Skeletal muscle tissue (tissue), 4 donors: Measurements from ENCODE around the gene KIAA0930. TPM values are rescaled to one million over a fixed set of nuclear protein-coding genes. Genes with fewer than 3 reads are reported as not detected.

Experiments
- H3K27ac ChIP-seq: one replicate; pipeline ENCODE4 v1.7.0; 2013; ENCODE audit warnings: mild to moderate bottlenecking, low read depth, low read length, inconsistent platforms
- H3K27me3 ChIP-seq, 3 donors: one replicate each; pipeline ENCODE4 v1.7.0; 2013; ENCODE audit warnings: low read length in 3 of 3; ENCODE audit not compliant: control insufficient read depth in 3 of 3, insufficient read depth in 3 of 3
- H3K36me3 ChIP-seq, 3 donors: one replicate each; pipeline ENCODE4 v1.7.0; 2013; ENCODE audit warnings: low read length in 3 of 3; ENCODE audit not compliant: control insufficient read depth in 3 of 3, insufficient read depth in 3 of 3
- H3K4me1 ChIP-seq, 3 donors: one replicate each; pipeline ENCODE4 v1.7.0; 2013; ENCODE audit warnings: low read length in 3 of 3, mild to moderate bottlenecking in 3 of 3; ENCODE audit not compliant: control insufficient read depth in 3 of 3, insufficient read depth in 3 of 3
- H3K4me3 ChIP-seq, 3 donors: one replicate each; pipeline ENCODE4 v1.7.0; 2013; ENCODE audit warnings: low read length in 3 of 3
- H3K9ac ChIP-seq, 3 donors: one replicate each; pipeline ENCODE4 v1.7.0; 2013; ENCODE audit warnings: low read length in 3 of 3, mild to moderate bottlenecking in 3 of 3, moderate library complexity in 2 of 3, low read depth in 1 of 3
- H3K9me3 ChIP-seq, 3 donors: one replicate each; pipeline ENCODE4 v1.7.0; 2013; ENCODE audit warnings: low read length in 3 of 3; ENCODE audit not compliant: control insufficient read depth in 3 of 3
- total RNA-seq: library from RNA; depleted of rRNA; stranded (reverse); fragments of >200 nt; gene quantifications from one replicate; pipeline ENCODE4 v1.2.3, GENCODE V29; 2014
- donor health status: Osteomylitis.

KIAA0930 gene
- total RNA-seq, 1 donor from 2014 or later = 6.8 TPM

DNA sequence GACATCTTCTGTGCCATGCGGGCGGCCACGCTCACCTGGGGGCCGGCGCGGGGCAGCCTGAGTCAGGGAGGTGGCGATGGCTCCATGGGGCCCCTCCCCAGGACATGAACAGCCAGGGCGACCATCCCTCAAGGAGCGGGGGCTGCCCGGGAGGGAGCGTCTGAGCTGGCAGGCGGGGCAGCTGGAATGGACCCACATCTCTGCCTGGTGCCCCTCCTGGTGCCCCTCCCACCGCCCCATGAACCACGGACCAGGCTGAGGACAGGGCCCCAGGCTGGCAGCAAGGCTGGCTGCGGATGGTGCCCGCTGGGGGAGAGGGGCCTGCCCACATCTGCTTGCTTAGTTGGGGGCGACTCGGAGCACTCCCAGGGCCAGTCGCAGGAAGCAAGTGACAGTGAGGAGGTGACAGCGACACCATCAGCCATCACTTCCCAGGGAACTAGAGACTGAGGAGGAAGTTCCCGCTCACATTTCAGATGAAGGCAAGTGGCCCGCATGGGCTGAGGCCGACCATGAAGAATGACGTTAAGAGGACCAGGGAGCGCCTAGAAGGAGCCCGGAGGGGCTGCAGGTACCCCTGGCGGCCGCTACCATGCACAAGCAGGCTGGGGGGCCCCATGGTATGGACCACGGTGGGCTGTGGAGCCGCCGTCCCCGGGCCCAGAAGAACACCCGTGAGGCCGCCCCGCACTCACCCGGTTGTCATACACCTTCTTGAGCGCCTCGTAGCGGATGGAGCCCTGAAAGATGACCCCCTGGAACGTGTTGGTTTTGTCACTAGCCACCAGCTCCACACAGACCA, 37.3 kb downstream of the KIAA0930 start:
- Histone ChIP-seq H3K27ac (no peak overlapping the region), H3K4me1 (peaks cover 0 to 3% (median 0%) of the 10 kb centered on the region in 3 donors), H3K9me3 (no peaks in the 10 kb centered on the region), H3K27me3 (no peaks in the 10 kb centered on the region), H3K4me3 (no peak overlapping the region), H3K9ac (no peak overlapping the region), H3K36me3 (peaks cover 20 to 53% (median 40%) of the 10 kb centered on the region in 3 donors)

DNA sequence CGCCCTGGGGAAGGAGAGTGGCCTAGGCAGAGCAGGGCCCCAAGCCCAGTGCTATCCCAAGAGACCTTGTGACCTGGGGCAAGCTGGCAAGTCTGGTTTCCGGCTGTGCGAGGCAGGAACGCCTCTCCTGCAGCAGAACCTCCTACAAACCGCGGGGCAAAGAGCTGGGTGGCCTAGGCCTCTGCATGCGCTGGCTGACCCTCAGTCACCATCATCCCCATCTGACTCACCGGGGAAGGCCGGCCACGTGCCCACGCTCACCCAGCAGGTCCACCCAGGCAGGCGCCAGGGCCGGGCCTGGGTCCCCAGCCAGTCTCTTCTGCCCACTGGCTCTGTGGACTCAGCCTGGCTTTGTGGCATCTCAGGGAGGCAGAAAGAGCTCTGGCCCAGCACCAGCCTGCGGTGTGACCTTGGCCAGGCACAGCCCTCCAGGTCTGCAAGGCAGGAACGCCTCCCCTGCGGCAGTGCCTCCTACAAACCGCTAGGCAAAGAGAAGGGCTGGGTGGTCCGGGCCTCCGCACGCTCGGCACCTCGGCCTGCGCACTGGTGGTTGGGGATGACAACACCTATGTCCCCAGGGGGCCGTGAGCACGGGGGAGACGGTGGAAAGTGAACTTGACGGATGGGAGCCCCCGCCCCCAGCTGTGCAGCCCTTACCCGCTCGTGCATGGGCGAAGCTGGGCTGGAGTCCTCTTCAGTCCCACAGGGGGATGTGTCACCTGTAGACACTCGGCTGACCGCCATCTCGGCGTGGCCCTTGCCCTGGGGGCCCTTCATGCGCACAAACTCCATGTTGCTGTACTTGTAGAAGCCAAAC, 38.2 kb downstream of the KIAA0930 start:
- H3K36me3 ChIP-seq = peaks cover 24 to 61% (median 45%) of the 10 kb centered on the region in 3 donors
- H3K9ac ChIP-seq = no peak overlapping the region
- no peaks in the 10 kb centered on the region for H3K27me3 ChIP-seq
- no peak overlapping the region for H3K27ac ChIP-seq
- H3K4me1 ChIP-seq = peaks cover 0 to 3% (median 0%) of the 10 kb centered on the region in 3 donors
- H3K4me3 ChIP-seq = no peak overlapping the region
- no peaks in the 10 kb centered on the region for H3K9me3 ChIP-seq

DNA sequence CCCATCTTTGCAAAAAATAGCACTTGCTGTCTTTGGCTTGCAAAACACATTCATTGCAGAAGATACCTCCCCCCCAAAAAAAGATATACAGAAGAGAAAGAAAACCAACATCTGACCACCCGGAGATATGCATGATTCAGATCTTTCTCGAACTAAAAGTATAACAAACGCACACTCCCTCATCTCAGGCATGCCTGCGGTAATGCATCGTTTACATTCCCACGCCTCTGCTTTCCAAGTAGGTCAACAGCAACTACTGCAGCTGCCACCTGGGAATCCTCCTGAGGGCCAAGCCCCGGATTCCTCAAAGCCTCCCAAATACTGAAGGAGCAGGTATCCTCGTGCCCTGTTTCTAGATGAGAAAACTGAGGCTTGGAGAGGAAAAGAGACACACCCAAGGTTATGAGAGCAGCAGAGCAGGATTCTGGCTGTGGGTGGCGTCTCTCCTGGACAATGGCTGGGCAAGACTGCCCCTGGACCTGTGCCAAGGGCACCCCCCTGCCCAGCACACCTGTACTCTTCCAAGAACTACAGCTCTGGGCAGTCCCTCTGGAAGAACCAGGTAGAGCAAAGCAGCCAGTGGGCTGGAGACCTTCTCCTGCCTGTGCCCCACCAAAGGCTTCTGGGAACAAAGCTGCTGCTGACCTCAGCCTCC, 38.9 kb downstream of the KIAA0930 start:
- no peak overlapping the region for H3K27ac ChIP-seq
- peaks cover 29 to 61% (median 50%) of the 10 kb centered on the region in 3 donors for H3K36me3 ChIP-seq
- no peaks in the 10 kb centered on the region for H3K27me3 ChIP-seq
- H3K9ac ChIP-seq = no peak overlapping the region
- H3K9me3 ChIP-seq = no peaks in the 10 kb centered on the region
- peaks cover 0 to 3% (median 0%) of the 10 kb centered on the region in 3 donors for H3K4me1 ChIP-seq
- no peak overlapping the region for H3K4me3 ChIP-seq

DNA sequence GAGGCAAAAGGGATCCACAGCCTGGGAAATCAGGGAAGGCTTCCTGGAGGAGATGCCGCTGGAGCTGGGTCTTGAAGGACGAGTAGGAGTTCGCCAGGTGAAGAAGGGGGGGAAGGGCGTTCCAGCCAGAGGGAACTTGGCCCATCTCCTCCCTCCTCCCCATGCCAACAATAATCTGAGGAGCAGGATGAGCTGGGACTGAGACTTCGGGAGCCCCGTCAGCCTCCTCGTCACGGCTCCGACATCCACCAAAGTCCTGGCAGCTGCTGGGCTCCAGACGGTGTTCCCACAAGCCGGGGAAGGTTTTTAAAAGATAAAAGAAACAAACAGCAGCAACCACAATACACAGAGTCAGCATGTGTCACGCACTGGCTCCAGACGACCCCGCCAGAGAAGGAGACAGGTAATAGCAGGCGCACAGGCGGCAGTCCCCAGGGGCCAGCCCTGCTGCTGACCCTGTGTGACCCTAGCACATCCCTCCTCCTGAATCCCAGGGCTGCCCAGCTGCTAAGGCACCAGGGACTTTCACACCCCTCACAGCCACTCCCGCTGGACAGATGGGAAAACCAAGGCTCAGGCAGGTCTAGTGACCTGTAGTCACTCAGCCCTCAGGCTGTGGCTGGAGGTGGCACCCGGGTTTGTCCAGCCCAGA, 39.7 kb downstream of the KIAA0930 start:
- Histone ChIP-seq H3K4me3 (no peak overlapping the region), H3K36me3 (peaks cover 29 to 66% (median 51%) of the 10 kb centered on the region in 3 donors), H3K27ac (no peak overlapping the region), H3K9me3 (no peaks in the 10 kb centered on the region), H3K4me1 (peaks cover 0 to 3% (median 0%) of the 10 kb centered on the region in 3 donors), H3K27me3 (no peaks in the 10 kb centered on the region), H3K9ac (no peak overlapping the region)

DNA sequence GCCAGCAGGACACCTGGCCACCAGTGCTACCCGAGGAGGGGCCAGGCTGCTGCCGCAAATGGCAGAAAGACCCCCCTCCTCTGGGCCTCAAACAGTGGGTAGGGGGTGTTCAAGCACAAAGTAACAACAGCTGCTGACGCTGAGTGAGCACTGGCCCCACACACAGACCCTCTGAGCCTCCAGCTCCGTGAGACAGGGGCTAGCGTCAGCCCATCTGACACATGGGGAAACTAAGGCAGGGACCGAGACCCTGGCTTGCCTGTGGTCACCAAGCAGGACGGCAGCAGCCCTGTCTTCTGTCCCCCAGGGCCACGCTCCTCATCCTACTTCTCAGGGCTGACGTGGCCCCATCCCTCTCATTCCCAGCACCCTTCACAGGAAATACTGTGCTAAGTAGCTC, 40.5 kb downstream of the KIAA0930 start:
- Histone ChIP-seq H3K4me3 (no peak overlapping the region), H3K9ac (no peak overlapping the region), H3K9me3 (no peaks in the 10 kb centered on the region), H3K27me3 (no peaks in the 10 kb centered on the region), H3K27ac (no peak overlapping the region), H3K36me3 (peaks cover 29 to 70% (median 52%) of the 10 kb centered on the region in 3 donors), H3K4me1 (peaks cover 0 to 3% (median 0%) of the 10 kb centered on the region in 3 donors)

DNA sequence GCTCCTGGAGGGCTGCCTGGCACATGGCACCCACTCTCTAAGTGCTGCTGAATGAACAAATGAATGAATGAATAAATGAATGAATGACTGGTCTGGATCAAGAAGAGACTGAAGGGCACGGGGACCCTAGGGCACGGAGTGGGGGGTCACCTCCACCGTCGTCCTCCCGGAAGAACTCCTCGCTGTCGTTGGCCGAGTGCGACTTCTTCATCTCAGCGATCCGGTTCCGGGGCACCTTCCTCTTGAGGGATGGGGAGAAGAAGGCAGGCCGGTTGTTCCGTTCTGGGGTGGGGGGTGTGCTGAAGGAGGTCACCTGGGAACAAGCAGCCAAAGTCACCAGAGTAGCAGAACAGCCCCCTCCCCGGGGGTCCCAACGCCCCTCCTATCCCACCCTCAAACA, 41.0 kb downstream of the KIAA0930 start:
- Histone ChIP-seq H3K27me3 (no peaks in the 10 kb centered on the region), H3K9me3 (no peaks in the 10 kb centered on the region), H3K9ac (no peak overlapping the region), H3K27ac (no peak overlapping the region), H3K4me1 (peaks cover 0 to 3% (median 0%) of the 10 kb centered on the region in 3 donors), H3K4me3 (no peak overlapping the region), H3K36me3 (peaks cover 28 to 70% (median 49%) of the 10 kb centered on the region in 3 donors)

DNA sequence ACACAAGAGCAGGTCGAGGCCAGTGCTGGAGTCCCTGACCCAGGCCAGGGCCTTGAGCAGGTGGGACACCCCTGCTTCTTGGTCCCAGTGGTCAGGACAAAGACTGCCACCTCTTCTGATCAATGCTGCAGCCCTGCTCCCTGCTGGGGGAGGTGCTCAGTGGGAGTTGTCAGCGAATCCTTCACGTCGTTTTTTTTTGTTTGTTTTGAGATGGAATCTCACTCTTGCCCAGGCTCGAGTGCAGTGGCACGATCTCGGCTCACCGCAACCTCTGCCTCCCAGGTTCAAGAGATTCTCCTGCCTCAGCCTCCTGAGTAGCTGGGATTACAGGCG, 42.3 kb downstream of the KIAA0930 start:
- Histone ChIP-seq H3K36me3 (peaks cover 28 to 65% (median 41%) of the 10 kb centered on the region in 3 donors), H3K4me3 (no peak overlapping the region), H3K27ac (no peak overlapping the region), H3K9me3 (no peaks in the 10 kb centered on the region), H3K4me1 (peaks cover 0 to 3% (median 0%) of the 10 kb centered on the region in 3 donors), H3K9ac (no peak overlapping the region), H3K27me3 (no peaks in the 10 kb centered on the region)

DNA sequence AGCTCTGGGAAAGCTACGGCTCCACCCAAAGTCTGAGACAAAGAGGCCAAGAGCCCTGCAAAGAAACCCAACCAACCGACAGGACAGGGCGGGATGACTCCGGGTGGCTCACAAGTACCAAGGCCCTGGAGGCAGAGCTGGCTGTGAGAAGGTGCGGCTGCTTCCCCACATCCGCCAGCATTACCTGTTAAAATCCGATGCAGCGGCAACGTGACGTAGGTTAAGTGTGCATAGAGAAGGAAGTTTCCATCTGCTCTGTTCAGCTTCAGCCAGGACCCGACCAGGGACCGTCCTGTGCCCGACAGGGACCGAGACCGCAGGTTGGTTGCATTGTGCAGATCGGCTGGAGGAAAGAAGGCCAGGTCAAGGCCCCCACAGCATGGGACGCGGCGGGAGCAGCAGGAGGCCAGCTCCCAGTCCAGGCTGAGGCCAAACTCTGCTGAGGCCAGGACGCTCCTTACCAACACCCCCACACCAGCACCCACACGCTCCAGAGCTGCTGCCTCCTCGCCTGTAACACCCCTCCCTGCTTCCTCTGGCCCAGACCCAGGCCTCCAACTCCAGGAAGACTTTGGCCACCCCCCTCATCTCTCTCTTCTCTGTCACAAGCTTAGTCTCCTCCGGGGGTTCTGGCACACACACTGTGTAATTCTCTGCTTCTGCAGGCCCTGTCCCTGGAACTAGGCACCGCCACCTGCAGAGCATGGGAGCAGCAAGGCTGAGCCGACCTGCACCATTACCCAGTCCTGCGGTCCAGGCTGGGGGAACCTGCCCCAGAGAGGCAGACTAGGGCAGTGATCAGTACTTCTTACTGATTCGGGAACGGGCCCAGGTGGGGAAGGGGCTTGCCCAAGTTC, 42.9 kb downstream of the KIAA0930 start:
- H3K9ac ChIP-seq = no peak overlapping the region
- H3K9me3 ChIP-seq = no peaks in the 10 kb centered on the region
- H3K36me3 ChIP-seq = peaks cover 27 to 59% (median 40%) of the 10 kb centered on the region in 3 donors
- H3K4me1 ChIP-seq = peaks cover 0 to 3% (median 0%) of the 10 kb centered on the region in 3 donors
- H3K4me3 ChIP-seq = no peak overlapping the region
- no peaks in the 10 kb centered on the region for H3K27me3 ChIP-seq
- H3K27ac ChIP-seq = no peak overlapping the region
